Activated T-cell treated with anti-CD3 and anti-CD28 coated beads, Interleukin-2, amount 50 U/mL, for 72 hours (primary cell): Measurements from ENCODE around the gene TMEFF2. TPM values are rescaled to one million over a fixed set of nuclear protein-coding genes. Genes with fewer than 3 reads are reported as not detected.
A peak's percentile ranks its signal among the peaks of the same experiment; 100 is the strongest.

ENCODE experiments used
- ATAC-seq, 2 donors: fragments of 150-1000 bp; cut with Tn5 transposase; replicated peaks in 1 of 2; 2 replicates each; pipeline ENCODE4 v1.10.0; 2021; ENCODE audit warnings: moderate library complexity in 2 of 2, mild to moderate bottlenecking in 1 of 2
- DNase-seq, 2 donors: peaks; one replicate each; pipeline ENCODE4 v3.0.0; 2021 to 2022; ENCODE audit warnings: mixed read lengths in 1 of 2
- H3K27ac Mint-ChIP-seq: one replicate; pipeline ENCODE4 v1.8.0; 2022; ENCODE audit warnings: mild to moderate bottlenecking, moderate library complexity, mixed read lengths
- H3K27me3 Mint-ChIP-seq: one replicate; pipeline ENCODE4 v1.8.0; 2022; ENCODE audit warnings: low read depth, mixed read lengths
- H3K36me3 Mint-ChIP-seq, 2 donors: one replicate each; pipeline ENCODE4 v1.8.0; 2022; ENCODE audit warnings: mixed read lengths in 2 of 2, mild to moderate bottlenecking in 1 of 2; ENCODE audit not compliant: insufficient read depth in 2 of 2
- H3K4me1 Mint-ChIP-seq: one replicate; pipeline ENCODE4 v1.8.0; 2022; ENCODE audit warnings: low read depth, mixed read lengths
- H3K4me3 Mint-ChIP-seq, 2 donors: one replicate each; pipeline ENCODE4 v1.8.0; 2022; ENCODE audit warnings: mild to moderate bottlenecking in 2 of 2, mixed read lengths in 2 of 2, moderate library complexity in 2 of 2
- H3K9me3 Mint-ChIP-seq, 2 donors: one replicate each; pipeline ENCODE4 v1.8.0; 2022; ENCODE audit warnings: mixed read lengths in 2 of 2
- total RNA-seq, 2 donors: library from RNA; stranded (reverse); gene quantifications; one replicate each; pipeline ENCODE4 v1.2.3, GENCODE V29; 2022

Gene TMEFF2
- total RNA-seq, 2 donors from 2014 or later: not detected

- ATAC-seq (no peak), DNase-seq (no peak)
- Mint-ChIP-seq H3K4me1 (no peaks in the 10 kb centered on the region), H3K27ac (no peak overlapping the region), H3K27me3 (peaks cover 5% of the 10 kb centered on the region), H3K4me3 (no peak overlapping the region), H3K36me3 (no peaks in the 10 kb centered on the region), H3K9me3 (no peaks in the 10 kb centered on the region)
Measured at GRCh38 chr2:191917430-191917881, 277.3 kb downstream of the TMEFF2 start.

GRCh38 chr2:191916826-191917225 is 277.9 kb downstream of the TMEFF2 start:
- DNase-seq (no peak), ATAC-seq (no peak)
- Mint-ChIP-seq H3K4me1 (no peaks in the 10 kb centered on the region), H3K27me3 (peaks cover 5% of the 10 kb centered on the region), H3K36me3 (no peaks in the 10 kb centered on the region), H3K27ac (no peak overlapping the region), H3K9me3 (no peaks in the 10 kb centered on the region), H3K4me3 (no peak overlapping the region)

DNA sequence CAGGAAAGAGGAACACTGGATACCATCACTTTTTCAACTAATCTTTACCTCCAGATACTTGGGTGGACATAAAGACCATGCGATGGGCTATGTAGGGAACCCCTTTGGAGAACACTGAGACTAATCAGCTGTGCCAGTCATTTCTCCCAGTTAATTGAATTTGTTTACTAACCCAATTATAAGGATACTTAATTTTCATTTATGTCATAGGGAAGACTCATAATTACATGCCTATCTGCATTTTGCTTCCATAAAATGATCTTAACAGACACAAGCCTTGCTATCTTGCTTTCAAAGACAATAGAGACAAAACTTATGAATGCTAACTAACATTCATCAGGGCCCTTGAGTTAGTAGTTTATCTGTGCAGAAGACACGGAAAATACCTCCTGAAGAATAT is 279.0 kb downstream of the TMEFF2 start:
- no peak overlapping the region for H3K4me3 Mint-ChIP-seq
- no peaks in the 10 kb centered on the region for H3K9me3 Mint-ChIP-seq
- peaks cover 5% of the 10 kb centered on the region for H3K27me3 Mint-ChIP-seq
- H3K27ac Mint-ChIP-seq: no peak overlapping the region
- DNase-seq: no peak
- H3K36me3 Mint-ChIP-seq: no peaks in the 10 kb centered on the region
- no peak for ATAC-seq
- peaks cover 4% of the 10 kb centered on the region for H3K4me1 Mint-ChIP-seq

GRCh38 chr2:191913796-191914195 is 280.9 kb downstream of the TMEFF2 start:
- no peak for DNase-seq
- Mint-ChIP-seq H3K36me3 (no peaks in the 10 kb centered on the region), H3K4me3 (no peak overlapping the region), H3K27me3 (no peaks in the 10 kb centered on the region), H3K9me3 (no peaks in the 10 kb centered on the region), H3K27ac (no peak overlapping the region), H3K4me1 (peaks cover 10% of the 10 kb centered on the region)
- ATAC-seq: no peak

DNA sequence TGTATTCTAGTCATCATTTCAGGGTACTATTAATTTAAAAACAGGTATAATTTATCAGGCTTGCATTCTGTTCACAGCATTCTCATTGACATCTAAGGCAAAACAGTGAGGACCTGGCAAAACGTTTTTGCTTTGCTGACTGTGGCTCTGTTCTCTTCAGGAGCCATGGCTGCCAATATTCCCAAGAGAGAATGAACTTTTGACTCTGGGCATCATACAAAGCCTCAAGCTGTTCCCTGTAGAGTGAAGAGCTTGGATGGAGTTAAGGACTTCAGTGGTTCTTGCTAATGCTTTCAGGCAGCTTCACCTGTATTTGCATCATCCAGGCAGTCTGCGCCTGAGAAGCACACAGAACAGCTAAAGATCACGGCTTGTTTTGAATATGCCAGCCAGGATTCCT is 282.0 kb downstream of the TMEFF2 start:
- Mint-ChIP-seq H3K36me3 (no peaks in the 10 kb centered on the region), H3K4me1 (peaks cover 10% of the 10 kb centered on the region), H3K4me3 (no peak overlapping the region), H3K27me3 (peaks cover under 1% of the 10 kb centered on the region), H3K27ac (no peak overlapping the region), H3K9me3 (no peaks in the 10 kb centered on the region)
- ATAC-seq (no peak), DNase-seq (no peak)

- DNase-seq: no peak
- Mint-ChIP-seq H3K36me3 (no peaks in the 10 kb centered on the region), H3K27me3 (peaks cover 7% of the 10 kb centered on the region), H3K4me3 (no peak overlapping the region), H3K9me3 (no peaks in the 10 kb centered on the region), H3K27ac (no peak overlapping the region), H3K4me1 (peaks cover 16% of the 10 kb centered on the region)
- peak; percentile 95 to 97 for ATAC-seq
Measured at GRCh38 chr2:191910518-191910917, 284.2 kb downstream of the TMEFF2 start.

GRCh38 chr2:191908874-191909273 is 285.9 kb downstream of the TMEFF2 start:
- Mint-ChIP-seq H3K36me3 (no peaks in the 10 kb centered on the region), H3K27me3 (peaks cover 7% of the 10 kb centered on the region), H3K4me1 (peaks cover 16% of the 10 kb centered on the region), H3K4me3 (no peak overlapping the region), H3K27ac (no peak overlapping the region), H3K9me3 (no peaks in the 10 kb centered on the region)
- ATAC-seq: no peak
- no peak for DNase-seq

DNA sequence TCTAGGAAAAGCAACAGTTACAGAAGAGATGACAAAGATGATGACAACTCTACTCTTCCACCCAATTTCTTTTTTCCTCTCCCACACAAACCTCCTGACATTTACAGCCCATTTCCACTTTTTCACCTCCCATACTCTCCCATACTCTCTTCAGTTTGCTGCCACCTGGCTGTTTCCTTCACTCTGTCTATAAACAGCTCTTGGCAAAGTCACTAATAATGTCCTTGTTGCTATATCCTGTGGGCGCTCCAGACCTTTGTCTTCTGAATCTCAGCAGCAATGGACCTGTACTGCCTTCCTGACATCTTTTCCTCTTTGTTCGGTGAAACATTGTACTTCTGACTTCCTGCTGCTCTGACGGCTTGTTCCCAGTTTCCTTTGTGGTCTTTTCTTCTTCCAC is 287.2 kb downstream of the TMEFF2 start:
- peaks cover 16% of the 10 kb centered on the region for H3K4me1 Mint-ChIP-seq
- ATAC-seq: no peak
- H3K9me3 Mint-ChIP-seq: no peaks in the 10 kb centered on the region
- no peak overlapping the region for H3K4me3 Mint-ChIP-seq
- H3K36me3 Mint-ChIP-seq: no peaks in the 10 kb centered on the region
- no peak for DNase-seq
- H3K27me3 Mint-ChIP-seq: peaks cover 7% of the 10 kb centered on the region
- no peak overlapping the region for H3K27ac Mint-ChIP-seq

DNA sequence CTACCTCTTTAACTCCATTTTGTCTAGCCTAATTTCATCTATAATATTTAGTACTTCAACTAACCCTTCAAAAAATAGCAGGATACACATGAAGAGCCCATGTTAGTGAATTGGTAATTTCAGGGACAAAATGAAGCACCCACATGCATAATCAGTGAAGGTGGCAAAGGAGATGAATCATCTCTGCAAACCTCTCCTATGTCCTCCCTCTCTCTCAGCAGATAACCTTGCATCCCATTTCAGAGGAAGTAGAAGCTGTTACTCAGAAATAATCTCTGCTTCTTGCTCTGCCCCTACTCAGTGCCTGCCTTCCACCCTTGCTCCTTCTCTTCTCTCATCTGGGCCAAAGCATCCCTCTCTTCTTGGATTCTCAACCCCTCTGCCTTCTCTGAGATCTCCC is 287.6 kb downstream of the TMEFF2 start:
- Mint-ChIP-seq H3K36me3 (no peaks in the 10 kb centered on the region), H3K27ac (no peak overlapping the region), H3K4me1 (peaks cover 16% of the 10 kb centered on the region), H3K27me3 (peaks cover 7% of the 10 kb centered on the region), H3K4me3 (no peak overlapping the region), H3K9me3 (no peaks in the 10 kb centered on the region)
- DNase-seq (no peak), ATAC-seq (no peak)

DNA sequence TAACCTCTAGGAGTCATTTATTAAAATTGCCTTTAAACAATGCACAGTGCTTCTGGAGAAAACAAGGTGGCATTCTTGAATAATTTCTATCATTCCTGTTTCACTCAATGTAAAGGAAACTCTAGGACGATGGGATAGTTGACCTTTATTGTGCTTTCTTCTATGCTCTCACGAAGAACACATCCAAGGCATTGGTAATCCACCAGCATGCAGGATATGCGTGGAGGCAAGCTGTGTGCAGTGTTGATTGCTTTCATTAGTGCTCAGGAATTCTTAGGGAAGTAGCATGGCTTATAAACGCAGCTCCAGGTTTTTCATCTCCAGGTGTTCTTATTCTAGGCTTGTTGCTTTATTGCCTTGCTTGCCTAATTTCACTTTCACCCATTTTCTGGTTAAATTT is 289.4 kb downstream of the TMEFF2 start:
- ATAC-seq (no peak), DNase-seq (no peak)
- H3K9me3 Mint-ChIP-seq: peaks cover 0 to 1% of the 10 kb centered on the region in 2 donors
- no peak overlapping the region for H3K27ac Mint-ChIP-seq
- H3K36me3 Mint-ChIP-seq: no peaks in the 10 kb centered on the region
- H3K4me1 Mint-ChIP-seq: peaks cover 8% of the 10 kb centered on the region
- H3K27me3 Mint-ChIP-seq: peaks cover 7% of the 10 kb centered on the region
- no peak overlapping the region for H3K4me3 Mint-ChIP-seq

DNA sequence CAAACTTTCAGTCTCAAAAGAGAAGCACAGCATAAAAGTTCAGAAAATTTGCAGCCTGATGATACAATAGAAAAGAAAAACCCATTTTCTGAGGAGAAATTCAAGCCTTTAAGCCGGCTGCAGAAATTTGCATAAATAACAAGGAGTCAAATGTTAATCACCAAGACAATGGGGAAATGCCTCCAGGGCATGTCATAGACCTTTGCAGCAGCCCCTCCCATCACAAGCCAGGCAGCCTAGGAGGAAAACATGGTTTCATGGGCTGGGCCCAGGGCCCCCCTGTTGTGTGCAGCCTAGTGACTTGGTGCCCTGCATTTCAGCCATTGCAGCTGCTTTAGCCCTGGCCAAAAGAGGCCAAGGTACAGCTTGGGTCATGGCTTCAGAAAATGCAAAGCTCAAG is 293.7 kb downstream of the TMEFF2 start:
- no peak for DNase-seq
- Mint-ChIP-seq H3K4me1 (peaks cover 4% of the 10 kb centered on the region), H3K27ac (no peak overlapping the region), H3K4me3 (no peak overlapping the region), H3K36me3 (no peaks in the 10 kb centered on the region), H3K9me3 (peaks cover 0 to 2% of the 10 kb centered on the region in 2 donors), H3K27me3 (no peaks in the 10 kb centered on the region)
- ATAC-seq: no peak

- no peak overlapping the region for H3K4me3 Mint-ChIP-seq
- no peak overlapping the region for H3K27ac Mint-ChIP-seq
- H3K9me3 Mint-ChIP-seq: peaks cover 0 to 2% of the 10 kb centered on the region in 2 donors
- H3K4me1 Mint-ChIP-seq: peaks cover 4% of the 10 kb centered on the region
- DNase-seq: no peak
- H3K36me3 Mint-ChIP-seq: no peaks in the 10 kb centered on the region
- no peaks in the 10 kb centered on the region for H3K27me3 Mint-ChIP-seq
- ATAC-seq: no peak
Measured at GRCh38 chr2:191899410-191899809, 295.3 kb downstream of the TMEFF2 start.
